ENCODE results near the gene SLC23A2. TPM values are rescaled to one million over a fixed set of nuclear protein-coding genes. Genes with fewer than 3 reads are reported as not detected.

The SLC23A2 gene
- total RNA-seq, 4 donors from 2014 or later = 2.6 to 3.6 (median 3.1) TPM

GRCh38 chr20:4901031-4901818 is 100.1 kb downstream of the SLC23A2 start:
- intact Hi-C loops (cut with DNase I; ENCODE audit: low total_unique reads) (no loop called here), in situ Hi-C loops (cut with MboI; ENCODE audit: low sequenced_read_pairs in 4 of 4) (no loop called here)
- Histone ChIP-seq H3K4me3 (no peak overlapping the region), H3K36me3 (no peaks in the 10 kb centered on the region), H3K27me3 (no peaks in the 10 kb centered on the region), H3K4me1 (peaks cover 0 to 3% of the 10 kb centered on the region in 2 donors), H3K27ac (no peak overlapping the region), H3K9me3 (no peaks in the 10 kb centered on the region)
- DNase-seq (no peak), ATAC-seq (no peak)
- TF ChIP-seq POLR2A (IDR thresholded peaks at IDR 0.05) (no peak), CTCF (IDR thresholded peaks at IDR 0.05 in 4 of 5, conservative IDR thresholded peaks at IDR 0.05 in 1 of 5) (no peak)

GRCh38 chr20:4898282-4899244 is 102.7 kb downstream of the SLC23A2 start:
- in situ Hi-C loops (cut with MboI; ENCODE audit: low sequenced_read_pairs in 4 of 4) (no loop called here), intact Hi-C loops (cut with DNase I; ENCODE audit: low total_unique reads) (no loop called here)
- Histone ChIP-seq H3K27ac (no peak overlapping the region), H3K4me1 (peaks cover 0 to 3% of the 10 kb centered on the region in 2 donors), H3K27me3 (no peaks in the 10 kb centered on the region), H3K4me3 (no peak overlapping the region), H3K36me3 (no peaks in the 10 kb centered on the region), H3K9me3 (no peaks in the 10 kb centered on the region)
- ATAC-seq = no peak
- TF ChIP-seq POLR2A (IDR thresholded peaks at IDR 0.05) (no peak), CTCF (IDR thresholded peaks at IDR 0.05 in 4 of 5, conservative IDR thresholded peaks at IDR 0.05 in 1 of 5) (no peak)
- no peak for DNase-seq

- no peak overlapping the region for H3K4me3 ChIP-seq
- ATAC-seq = no peak
- TF ChIP-seq POLR2A (IDR thresholded peaks at IDR 0.05) (no peak), CTCF (IDR thresholded peaks at IDR 0.05 in 4 of 5, conservative IDR thresholded peaks at IDR 0.05 in 1 of 5) (no peak)
- in situ Hi-C loops (cut with MboI; ENCODE audit: low sequenced_read_pairs in 4 of 4) (no loop called here), intact Hi-C loops (cut with DNase I; ENCODE audit: low total_unique reads) (no loop called here)
- no peaks in the 10 kb centered on the region for H3K36me3 ChIP-seq
- H3K4me1 ChIP-seq = peaks cover 0 to 3% of the 10 kb centered on the region in 2 donors
- no peak for DNase-seq
- no peak overlapping the region for H3K27ac ChIP-seq
- H3K9me3 ChIP-seq = no peaks in the 10 kb centered on the region
- H3K27me3 ChIP-seq = no peaks in the 10 kb centered on the region
Observed at GRCh38 chr20:4897600-4897999, 103.7 kb downstream of the SLC23A2 start.

GRCh38 chr20:4896971-4897497 is 104.3 kb downstream of the SLC23A2 start:
- in situ Hi-C loops (cut with MboI; ENCODE audit: low sequenced_read_pairs in 4 of 4) (no loop called here), intact Hi-C loops (cut with DNase I; ENCODE audit: low total_unique reads) (no loop called here)
- Histone ChIP-seq H3K36me3 (no peaks in the 10 kb centered on the region), H3K27ac (no peak overlapping the region), H3K4me3 (no peak overlapping the region), H3K9me3 (no peaks in the 10 kb centered on the region), H3K27me3 (no peaks in the 10 kb centered on the region), H3K4me1 (peaks cover 0 to 3% of the 10 kb centered on the region in 2 donors)
- no peak for DNase-seq
- TF ChIP-seq POLR2A (IDR thresholded peaks at IDR 0.05) = no peak
- no peak for TF ChIP-seq CTCF (IDR thresholded peaks at IDR 0.05 in 4 of 5, conservative IDR thresholded peaks at IDR 0.05 in 1 of 5)
- no peak for ATAC-seq
